ENCODE measurements around the gene UPK3B. TPM values are rescaled to one million over a fixed set of nuclear protein-coding genes. Genes with fewer than 3 reads are reported as not detected.
"Not testable (repeated sequence)": the region's sequence is repeated elsewhere in the genome, so short reads cannot be mapped to it uniquely, and the experiment has no call there.

The UPK3B gene
- total RNA-seq, 1 donor from 2014 or later: 7.6 TPM

- intact Hi-C loops (cut with DNase I); H3K27ac ChIP-seq; H3K9me3 ChIP-seq; DNase-seq (ENCODE audit: low spot score in 2 of 2); H3K27me3 ChIP-seq; H3K4me3 ChIP-seq; H3K4me1 ChIP-seq: not testable (repeated sequence)
- peaks cover 5 to 12% of the 10 kb centered on the region in 2 donors for H3K36me3 ChIP-seq
Measured at GRCh38 chr7:76499201-76499923, 11.0 kb upstream of the UPK3B start.

GRCh38 chr7:76499924-76500241 lies 10.5 kb upstream of the UPK3B start:
- H3K4me1 ChIP-seq; H3K27me3 ChIP-seq; H3K9me3 ChIP-seq; H3K27ac ChIP-seq; DNase-seq (ENCODE audit: low spot score in 2 of 2); H3K4me3 ChIP-seq; intact Hi-C loops (cut with DNase I): not testable (repeated sequence)
- H3K36me3 ChIP-seq: peaks cover 5 to 15% of the 10 kb centered on the region in 2 donors

DNA sequence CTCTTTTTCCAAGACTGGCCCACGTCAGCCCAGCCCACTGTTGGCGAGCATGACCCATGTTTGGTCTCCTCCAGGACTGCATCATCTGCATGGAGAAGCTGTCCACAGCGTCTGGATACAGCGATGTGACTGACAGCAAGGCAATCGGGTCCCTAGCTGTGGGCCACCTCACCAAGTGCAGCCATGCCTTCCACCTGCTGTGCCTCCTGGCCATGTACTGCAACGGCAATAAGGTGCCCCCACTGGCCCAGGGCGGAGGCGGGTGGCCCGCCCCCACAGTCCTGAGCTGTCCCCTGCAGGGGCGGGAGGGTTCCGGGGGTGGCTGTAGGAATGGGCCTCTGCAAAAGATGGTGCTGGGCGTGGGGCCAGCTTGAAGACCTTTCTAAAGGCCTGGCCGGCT lies 8.1 kb upstream of the UPK3B start:
- H3K9me3 ChIP-seq; H3K27me3 ChIP-seq; H3K4me1 ChIP-seq; intact Hi-C loops (cut with DNase I); H3K4me3 ChIP-seq; H3K27ac ChIP-seq; DNase-seq (ENCODE audit: low spot score in 2 of 2): not testable (repeated sequence)
- H3K36me3 ChIP-seq: peaks cover 15 to 30% of the 10 kb centered on the region in 2 donors

DNA sequence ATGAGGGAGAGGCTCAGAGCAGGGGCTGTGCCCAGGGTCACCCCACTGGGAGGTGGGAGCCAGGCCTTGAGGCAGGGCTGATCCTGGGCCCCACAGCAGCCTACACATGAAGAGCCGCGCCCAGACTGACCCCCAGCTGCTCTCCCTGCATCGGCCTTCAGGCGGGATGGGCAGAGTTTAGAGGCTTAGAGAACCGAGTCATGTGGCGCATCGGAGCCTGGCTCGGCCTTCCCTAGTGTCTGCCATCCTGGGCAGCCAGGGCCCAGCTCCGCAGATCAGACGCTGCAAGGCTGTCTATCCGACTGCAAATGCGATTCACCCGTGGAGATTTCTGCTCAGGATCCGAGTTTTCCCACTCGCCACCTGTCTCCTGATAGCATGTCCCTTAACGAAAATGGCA lies 7.5 kb upstream of the UPK3B start:
- H3K27ac ChIP-seq; intact Hi-C loops (cut with DNase I); H3K27me3 ChIP-seq; DNase-seq (ENCODE audit: low spot score in 2 of 2); H3K4me3 ChIP-seq; H3K4me1 ChIP-seq; H3K9me3 ChIP-seq: not testable (repeated sequence)
- peaks cover 15 to 30% of the 10 kb centered on the region in 2 donors for H3K36me3 ChIP-seq

- H3K4me1 ChIP-seq; H3K27ac ChIP-seq; H3K27me3 ChIP-seq; intact Hi-C loops (cut with DNase I); H3K4me3 ChIP-seq; H3K9me3 ChIP-seq; DNase-seq (ENCODE audit: low spot score in 2 of 2): not testable (repeated sequence)
- H3K36me3 ChIP-seq: peaks cover 15 to 30% of the 10 kb centered on the region in 2 donors
Measured at GRCh38 chr7:76503244-76503643, 7.1 kb upstream of the UPK3B start.

- H3K27ac ChIP-seq; intact Hi-C loops (cut with DNase I); DNase-seq (ENCODE audit: low spot score in 2 of 2); H3K4me1 ChIP-seq; H3K9me3 ChIP-seq; H3K27me3 ChIP-seq; H3K4me3 ChIP-seq: not testable (repeated sequence)
- peaks cover 15 to 30% of the 10 kb centered on the region in 2 donors for H3K36me3 ChIP-seq
Measured at GRCh38 chr7:76504351-76505167, 5.8 kb upstream of the UPK3B start.

DNA sequence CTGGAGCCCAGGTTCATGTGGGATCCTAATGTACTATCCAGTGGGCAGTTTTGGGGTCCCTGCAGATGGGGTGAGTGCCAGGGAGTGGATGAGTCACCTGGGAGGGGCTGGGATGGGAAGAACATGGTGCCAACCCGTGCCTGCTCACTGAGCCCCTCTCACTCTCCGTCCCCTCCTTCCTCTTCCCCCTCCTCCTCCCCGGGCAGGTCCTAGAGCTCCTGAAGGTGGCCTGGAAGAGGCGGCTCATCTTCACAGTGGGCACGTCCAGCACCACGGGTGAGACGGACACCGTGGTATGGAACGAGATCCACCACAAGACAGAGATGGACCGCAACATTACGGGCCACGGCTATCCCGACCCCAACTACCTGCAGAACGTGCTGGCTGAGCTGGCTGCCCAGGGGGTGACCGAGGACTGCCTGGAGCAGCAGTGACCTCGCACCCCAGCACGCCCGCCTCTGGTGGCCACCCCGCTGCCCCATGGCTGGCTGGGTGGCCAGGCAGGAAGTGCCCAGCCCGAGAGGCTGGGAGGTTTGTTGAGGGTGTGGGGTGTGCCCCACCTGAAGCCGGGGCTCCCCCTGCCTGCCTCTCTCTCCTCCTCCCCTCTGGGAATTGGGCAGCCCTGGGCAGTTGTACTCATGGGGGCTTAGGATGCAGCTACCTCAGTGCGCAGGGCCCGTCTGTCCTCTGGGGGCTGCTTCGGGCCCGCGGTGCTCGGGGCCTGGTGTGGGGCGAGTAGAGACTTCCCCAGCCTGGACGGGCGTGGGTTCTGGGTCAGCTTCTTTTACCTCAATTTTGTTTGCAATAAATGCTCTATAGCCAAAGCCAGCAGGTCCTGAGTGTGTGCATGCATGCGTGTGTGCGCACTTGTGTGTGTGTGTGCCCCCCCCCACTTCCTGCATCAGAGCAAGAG lies 4.9 kb upstream of the UPK3B start:
- no peak overlapping the region for H3K27ac ChIP-seq
- TF ChIP-seq, protein P1, sequence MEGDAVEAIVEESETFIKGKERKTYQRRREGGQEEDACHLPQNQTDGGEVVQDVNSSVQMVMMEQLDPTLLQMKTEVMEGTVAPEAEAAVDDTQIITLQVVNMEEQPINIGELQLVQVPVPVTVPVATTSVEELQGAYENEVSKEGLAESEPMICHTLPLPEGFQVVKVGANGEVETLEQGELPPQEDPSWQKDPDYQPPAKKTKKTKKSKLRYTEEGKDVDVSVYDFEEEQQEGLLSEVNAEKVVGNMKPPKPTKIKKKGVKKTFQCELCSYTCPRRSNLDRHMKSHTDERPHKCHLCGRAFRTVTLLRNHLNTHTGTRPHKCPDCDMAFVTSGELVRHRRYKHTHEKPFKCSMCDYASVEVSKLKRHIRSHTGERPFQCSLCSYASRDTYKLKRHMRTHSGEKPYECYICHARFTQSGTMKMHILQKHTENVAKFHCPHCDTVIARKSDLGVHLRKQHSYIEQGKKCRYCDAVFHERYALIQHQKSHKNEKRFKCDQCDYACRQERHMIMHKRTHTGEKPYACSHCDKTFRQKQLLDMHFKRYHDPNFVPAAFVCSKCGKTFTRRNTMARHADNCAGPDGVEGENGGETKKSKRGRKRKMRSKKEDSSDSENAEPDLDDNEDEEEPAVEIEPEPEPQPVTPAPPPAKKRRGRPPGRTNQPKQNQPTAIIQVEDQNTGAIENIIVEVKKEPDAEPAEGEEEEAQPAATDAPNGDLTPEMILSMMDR (IDR thresholded peaks at IDR 0.05): no peak
- H3K4me1 ChIP-seq: no peaks in the 10 kb centered on the region
- H3K36me3 ChIP-seq: peaks cover 15 to 30% of the 10 kb centered on the region in 2 donors
- H3K9me3 ChIP-seq: no peaks in the 10 kb centered on the region
- no peak for DNase-seq (ENCODE audit: low spot score in 2 of 2)
- no peak overlapping the region for H3K4me3 ChIP-seq
- no peaks in the 10 kb centered on the region for H3K27me3 ChIP-seq
- intact Hi-C loops (cut with DNase I): no loop called here

- no peak overlapping the region for H3K4me3 ChIP-seq
- intact Hi-C loops (cut with DNase I): no loop called here
- H3K27me3 ChIP-seq: no peaks in the 10 kb centered on the region
- peaks cover 15 to 30% of the 10 kb centered on the region in 2 donors for H3K36me3 ChIP-seq
- DNase-seq (ENCODE audit: low spot score in 2 of 2): no peak
- no peaks in the 10 kb centered on the region for H3K4me1 ChIP-seq
- TF ChIP-seq, protein P1 (IDR thresholded peaks at IDR 0.05): no peak
- H3K27ac ChIP-seq: no peak overlapping the region
- no peaks in the 10 kb centered on the region for H3K9me3 ChIP-seq
Measured at GRCh38 chr7:76506081-76506440, 4.3 kb upstream of the UPK3B start.

DNA sequence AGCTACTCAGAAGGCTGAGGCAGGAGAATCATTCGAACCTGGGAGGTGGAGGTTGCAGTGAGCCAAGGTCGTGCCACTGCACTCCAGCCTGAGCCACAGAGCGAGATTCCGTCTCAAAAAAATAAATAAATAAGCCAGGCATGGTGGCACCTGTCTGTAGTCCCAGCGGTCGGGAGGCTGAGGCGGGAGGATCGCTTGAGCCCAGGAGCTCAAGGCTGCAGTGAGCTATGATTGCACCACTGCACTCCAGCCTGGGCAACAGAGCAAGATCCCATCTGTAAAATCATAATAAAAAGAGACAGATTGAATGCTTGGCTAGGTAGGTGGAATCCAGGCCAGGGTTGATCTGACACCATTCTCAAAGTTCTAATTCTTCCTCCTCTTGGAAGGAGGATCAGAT lies 3.7 kb upstream of the UPK3B start:
- H3K36me3 ChIP-seq: peaks cover 15 to 30% of the 10 kb centered on the region in 2 donors
- H3K27me3 ChIP-seq; H3K9me3 ChIP-seq; H3K4me1 ChIP-seq; intact Hi-C loops (cut with DNase I); H3K27ac ChIP-seq; DNase-seq (ENCODE audit: low spot score in 2 of 2); H3K4me3 ChIP-seq: not testable (repeated sequence)
